Activated CD4-positive, CD25-positive, alpha-beta regulatory T cell treated with anti-CD3 and anti-CD28 coated beads, Interleukin-2, amount 50 U/mL, for 72 hours (primary cell): ENCODE results near the gene PGGHG.

Experiments
- DNase-seq: peaks from one replicate; pipeline ENCODE4 v3.0.0; 2021

Gene PGGHG

DNA sequence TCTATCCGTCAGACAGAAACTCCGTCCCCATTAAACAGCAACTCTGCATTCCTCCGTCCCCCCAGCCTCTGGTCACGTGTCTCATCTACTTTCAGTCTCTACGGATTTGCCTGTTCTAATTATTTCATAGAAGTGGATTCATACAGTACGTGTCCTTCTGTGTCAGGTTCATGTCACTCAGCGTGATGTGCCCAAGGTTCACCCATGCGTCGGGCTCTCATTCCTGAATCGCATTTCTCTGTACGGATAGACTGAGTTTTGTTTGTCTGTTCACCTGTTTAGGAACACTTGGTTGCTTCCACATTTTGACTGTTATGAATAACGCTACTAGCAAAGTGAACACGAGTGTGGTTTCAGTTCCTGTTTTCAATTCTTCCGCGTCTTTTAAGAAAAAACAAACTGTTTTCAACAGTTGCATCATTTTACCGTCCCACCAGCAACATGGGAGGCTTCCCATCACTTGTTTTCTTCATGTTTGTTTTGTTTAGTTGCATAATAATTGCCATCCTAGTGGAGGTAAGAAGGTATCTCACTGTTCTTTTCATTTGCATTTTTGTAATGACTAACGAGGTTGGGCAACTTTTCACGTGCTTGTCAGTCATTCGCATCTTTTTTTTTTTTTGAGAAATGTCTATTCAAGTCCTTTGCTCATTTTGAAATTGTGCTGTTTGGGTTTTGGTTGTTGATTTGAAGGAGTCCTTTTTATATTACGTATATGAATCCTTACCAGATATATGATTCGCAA, 19.6 kb upstream of the PGGHG start:
- peak; percentile 46 for DNase-seq

DNA sequence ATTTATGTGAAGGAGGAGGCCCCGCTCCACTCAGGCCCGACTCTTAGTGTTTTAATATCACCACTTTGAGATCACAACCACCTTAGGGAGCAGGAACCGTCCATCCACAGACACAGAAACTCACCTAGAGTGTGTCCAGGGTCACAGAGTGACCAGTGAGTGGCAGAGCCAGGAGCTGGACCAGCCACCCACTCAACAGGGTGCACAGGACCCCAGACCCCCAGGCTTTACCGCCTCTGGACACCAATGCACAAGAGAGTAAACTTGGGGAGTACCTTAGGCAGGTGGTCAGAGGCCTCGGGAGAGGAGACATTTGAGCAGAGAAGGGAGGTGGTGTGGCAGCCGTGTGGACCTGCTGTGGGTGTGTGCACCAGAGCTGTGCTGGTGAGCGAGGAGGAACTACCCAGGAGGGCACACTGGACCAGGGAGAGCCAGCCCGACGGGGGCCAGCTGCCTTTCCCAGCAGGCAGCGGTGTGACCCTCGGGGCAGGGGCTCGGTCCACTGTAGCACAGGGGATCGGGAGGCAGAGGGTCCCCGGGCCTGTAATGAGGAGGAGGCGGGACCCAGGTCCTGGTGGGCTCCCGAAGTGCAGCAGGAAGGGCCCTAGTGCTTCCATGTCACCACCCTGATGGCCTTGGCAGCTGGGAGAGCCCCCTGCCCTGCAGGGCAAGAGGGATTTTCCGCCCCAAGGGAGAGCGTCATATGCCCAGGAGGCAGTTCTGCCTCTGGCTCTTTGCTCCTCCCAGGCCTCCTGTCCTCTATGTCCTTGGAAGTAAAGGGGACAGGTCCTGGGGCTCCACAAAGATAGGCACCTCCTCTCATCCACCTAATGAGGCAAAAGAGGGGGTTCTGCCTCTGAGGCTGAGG, 18.2 kb upstream of the PGGHG start:
- DNase-seq: no peak

DNA sequence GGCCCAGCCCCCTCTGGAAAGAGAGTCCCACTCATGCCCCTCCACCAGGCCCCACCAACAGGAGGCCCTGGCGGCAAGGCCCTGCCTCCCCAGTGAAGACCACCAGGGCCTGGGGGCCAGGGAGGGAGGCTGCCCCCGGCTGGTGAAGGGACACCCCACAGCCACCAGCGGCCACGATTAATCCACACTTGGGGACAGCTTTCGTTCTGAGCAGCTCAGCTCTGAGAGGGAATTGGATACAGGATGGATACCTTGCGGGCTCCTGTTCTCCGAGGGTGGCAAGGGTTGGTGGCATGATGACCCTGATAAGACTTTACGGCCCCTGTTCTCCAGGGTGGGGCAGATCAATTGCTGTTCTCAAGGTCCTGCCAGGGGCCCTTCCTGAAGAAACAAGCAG, 17.6 kb upstream of the PGGHG start:
- DNase-seq: peak; percentile 30

DNA sequence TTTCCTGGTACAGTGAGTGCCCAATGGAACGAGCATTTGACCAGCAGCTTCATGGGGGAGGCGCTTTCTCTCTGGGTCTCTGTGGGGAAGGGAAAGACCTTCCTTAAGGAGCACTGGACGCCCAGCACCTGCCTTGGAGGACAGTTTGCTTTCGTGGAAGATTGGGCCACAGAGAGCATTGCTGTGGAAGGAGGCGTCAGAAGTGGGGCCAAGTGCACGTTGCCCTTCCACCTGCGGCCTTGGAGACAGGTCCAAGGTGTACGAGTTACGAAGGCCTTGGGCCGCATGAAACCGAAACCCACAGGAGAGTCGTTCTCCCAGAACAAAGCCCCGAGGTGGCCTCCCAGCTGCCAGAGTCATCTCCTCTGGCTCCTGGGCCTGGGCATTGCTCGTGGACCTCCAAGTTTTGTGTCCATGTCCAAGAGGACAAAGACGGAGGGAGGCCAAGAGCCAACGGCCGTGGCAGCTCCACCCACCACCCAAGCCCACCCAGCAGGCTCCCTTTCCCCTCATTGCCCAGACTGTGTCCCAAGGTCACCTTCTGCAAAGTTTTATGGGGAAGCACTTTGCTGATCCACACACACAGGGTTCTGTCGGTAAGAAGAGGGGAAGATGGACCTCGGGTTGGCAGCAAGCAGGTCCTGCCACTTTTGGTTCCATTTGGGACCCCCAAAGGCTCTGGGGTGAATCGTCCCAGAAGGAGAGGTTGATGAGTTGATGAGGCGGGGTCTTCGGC, 16.6 kb upstream of the PGGHG start:
- DNase-seq: peak; percentile 28

DNA sequence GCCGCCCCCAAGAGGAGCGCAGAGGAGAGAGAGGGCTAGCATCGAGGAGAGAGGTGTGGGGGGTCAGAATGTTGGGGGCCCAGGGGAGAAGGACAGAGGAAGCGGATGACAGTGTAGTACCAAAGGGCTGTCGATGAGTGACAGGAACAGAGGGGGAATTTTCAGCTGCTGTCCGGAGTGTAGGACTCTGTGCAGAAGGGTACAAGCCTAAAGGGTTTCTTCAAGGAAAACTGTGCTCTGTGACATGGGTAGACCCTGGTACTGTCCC, 16.1 kb upstream of the PGGHG start:
- no peak for DNase-seq

DNA sequence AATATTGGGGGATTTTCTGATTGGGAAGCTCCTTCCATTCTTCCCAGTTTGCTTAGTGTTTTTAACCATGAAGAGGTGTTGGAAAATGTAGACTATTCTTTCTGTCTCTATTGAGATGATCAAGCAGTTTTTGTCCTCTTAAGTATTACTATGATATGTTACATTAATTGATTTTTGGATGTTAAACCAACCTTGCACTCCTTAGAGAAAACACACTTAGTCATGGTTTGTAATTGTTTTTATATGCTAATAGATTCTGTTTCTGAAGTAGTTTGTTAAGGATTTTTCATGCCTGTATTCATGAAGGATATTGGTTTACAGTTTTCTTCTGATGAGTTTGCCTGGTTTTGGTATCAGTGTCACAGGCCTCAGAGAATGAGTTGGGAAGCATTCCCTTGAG, 12.7 kb upstream of the PGGHG start:
- DNase-seq: no peak

DNA sequence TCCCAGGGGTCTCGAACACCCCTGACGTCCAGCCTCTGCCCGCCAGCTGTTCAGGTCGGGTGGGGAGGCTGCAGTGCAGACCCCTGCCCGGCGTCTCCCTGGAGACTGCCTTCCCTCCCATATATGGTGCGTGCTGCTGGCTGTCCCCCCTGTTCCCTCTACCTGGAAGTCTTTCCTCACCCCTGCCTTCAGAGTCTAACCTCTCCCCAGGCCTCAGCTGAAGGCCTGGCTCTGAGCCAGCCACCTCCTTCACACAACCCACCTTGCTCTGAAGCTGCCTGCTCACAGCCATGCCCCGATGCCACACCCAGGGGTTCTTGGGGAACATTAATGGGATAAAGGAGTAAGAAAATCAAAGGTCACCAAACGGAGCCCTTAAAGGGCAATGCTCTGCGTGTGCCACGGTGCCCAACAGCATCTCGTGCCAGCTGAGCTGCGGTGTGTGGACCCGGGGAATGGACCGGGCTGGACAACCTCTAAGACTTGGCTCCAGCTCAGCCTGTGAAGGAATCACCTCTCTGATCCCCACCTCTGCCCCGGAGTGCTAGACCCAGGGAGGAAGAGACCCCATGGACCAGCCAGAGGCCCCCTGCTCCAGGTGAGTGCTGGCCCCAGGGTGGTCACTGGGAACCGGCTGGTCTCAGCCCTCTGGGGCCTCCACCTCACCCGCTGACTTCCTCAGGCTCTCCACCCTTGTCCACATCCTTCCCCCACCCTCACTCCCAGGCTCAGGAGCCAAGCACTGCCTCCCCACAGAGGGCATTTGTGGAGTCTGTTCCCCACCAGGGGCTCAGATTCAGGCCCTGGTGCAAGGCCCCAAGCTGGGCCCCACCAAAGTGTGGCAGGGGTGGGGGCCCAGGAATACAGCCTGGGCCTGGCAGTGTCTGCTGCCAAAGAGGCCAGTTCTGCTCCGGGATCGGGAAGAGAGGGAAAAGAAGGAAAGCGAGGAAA, 10.7 kb upstream of the PGGHG start, which contains the start of gene NLRP6:
Gene NLRP6 (plus strand): TSS at position 407 of the 951 bp plus-strand sequence. CDS start 163 bp downstream, at position 570.
- DNase-seq: peak; percentile 28

DNA sequence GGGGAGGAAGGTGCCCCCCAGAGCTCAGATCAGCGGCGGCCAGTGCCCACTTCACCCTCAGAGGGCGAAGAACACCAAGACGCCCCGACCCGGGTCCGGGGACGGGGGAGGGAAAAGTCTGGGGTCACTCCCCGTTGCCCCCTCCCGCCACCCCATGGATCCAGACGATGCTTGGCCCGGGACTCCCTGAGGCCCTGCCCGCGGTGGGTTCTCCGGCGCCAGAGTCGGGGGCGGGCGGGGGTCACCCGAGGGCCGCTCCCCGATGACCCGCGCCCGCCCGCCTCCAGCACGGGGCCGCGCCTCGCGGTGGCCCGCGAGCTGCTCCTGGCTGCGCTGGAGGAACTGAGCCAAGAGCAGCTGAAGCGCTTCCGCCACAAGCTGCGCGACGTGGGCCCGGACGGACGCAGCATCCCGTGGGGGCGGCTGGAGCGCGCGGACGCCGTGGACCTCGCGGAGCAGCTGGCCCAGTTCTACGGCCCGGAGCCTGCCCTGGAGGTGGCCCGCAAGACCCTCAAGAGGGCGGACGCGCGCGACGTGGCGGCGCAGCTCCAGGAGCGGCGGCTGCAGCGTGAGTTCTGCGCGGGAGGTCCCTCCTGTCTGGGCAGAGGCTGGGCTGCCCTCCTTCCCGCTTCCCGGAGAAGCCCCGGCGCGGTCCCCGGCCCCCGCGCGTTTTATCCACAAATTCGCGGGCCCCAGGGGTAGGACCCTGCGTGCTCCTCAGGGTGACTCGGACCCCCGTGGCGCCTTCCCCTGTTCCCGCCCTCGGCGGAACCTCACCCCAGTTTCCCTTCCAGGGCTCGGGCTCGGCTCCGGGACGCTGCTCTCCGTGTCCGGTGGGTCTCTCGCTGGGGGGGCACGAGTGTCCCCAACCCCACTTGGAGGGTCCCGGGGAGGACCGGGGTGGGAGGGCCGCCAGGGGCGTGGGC, 9.6 kb upstream of the PGGHG start:
- peak; percentile 37 for DNase-seq

DNA sequence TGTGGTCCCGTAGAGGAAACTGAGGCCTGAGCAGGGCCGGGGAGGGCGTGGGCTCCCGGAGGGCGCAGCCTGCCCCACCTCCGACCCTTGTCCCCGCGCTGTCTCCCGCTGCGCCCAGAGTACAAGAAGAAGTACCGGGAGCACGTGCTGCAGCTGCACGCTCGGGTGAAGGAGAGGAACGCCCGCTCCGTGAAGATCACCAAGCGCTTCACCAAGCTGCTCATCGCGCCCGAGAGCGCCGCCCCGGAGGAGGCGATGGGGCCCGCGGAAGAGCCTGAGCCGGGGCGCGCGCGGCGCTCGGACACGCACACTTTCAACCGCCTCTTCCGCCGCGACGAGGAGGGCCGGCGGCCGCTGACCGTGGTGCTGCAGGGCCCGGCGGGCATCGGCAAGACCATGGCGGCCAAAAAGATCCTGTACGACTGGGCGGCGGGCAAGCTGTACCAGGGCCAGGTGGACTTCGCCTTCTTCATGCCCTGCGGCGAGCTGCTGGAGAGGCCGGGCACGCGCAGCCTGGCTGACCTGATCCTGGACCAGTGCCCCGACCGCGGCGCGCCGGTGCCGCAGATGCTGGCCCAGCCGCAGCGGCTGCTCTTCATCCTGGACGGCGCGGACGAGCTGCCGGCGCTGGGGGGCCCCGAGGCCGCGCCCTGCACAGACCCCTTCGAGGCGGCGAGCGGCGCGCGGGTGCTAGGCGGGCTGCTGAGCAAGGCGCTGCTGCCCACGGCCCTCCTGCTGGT, 8.8 kb upstream of the PGGHG start:
- peak; percentile 36 for DNase-seq

DNA sequence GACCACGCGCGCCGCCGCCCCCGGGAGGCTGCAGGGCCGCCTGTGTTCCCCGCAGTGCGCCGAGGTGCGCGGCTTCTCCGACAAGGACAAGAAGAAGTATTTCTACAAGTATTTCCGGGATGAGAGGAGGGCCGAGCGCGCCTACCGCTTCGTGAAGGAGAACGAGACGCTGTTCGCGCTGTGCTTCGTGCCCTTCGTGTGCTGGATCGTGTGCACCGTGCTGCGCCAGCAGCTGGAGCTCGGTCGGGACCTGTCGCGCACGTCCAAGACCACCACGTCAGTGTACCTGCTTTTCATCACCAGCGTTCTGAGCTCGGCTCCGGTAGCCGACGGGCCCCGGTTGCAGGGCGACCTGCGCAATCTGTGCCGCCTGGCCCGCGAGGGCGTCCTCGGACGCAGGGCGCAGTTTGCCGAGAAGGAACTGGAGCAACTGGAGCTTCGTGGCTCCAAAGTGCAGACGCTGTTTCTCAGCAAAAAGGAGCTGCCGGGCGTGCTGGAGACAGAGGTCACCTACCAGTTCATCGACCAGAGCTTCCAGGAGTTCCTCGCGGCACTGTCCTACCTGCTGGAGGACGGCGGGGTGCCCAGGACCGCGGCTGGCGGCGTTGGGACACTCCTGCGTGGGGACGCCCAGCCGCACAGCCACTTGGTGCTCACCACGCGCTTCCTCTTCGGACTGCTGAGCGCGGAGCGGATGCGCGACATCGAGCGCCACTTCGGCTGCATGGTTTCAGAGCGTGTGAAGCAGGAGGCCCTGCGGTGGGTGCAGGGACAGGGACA, 8.0 kb upstream of the PGGHG start:
- DNase-seq: peak; percentile 45

DNA sequence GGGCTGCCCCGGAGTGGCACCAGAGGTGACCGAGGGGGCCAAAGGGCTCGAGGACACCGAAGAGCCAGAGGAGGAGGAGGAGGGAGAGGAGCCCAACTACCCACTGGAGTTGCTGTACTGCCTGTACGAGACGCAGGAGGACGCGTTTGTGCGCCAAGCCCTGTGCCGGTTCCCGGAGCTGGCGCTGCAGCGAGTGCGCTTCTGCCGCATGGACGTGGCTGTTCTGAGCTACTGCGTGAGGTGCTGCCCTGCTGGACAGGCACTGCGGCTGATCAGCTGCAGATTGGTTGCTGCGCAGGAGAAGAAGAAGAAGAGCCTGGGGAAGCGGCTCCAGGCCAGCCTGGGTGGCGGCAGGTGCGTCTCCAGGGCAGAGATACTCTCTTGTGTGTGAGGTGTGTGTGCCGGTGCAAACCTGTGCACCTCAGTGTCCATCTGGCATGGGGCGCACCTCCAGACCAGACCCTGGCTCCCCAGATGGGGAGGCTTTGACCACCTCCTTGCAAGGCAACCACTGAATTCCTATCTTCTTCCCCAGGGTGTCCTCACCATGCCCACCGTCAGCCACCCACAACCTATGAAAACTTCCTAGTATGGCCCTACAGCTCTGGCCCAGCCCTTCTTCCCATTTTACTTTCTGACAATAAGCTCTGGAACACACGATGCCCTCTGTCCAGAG, 7.3 kb upstream of the PGGHG start:
- DNase-seq: peak; percentile 37

DNA sequence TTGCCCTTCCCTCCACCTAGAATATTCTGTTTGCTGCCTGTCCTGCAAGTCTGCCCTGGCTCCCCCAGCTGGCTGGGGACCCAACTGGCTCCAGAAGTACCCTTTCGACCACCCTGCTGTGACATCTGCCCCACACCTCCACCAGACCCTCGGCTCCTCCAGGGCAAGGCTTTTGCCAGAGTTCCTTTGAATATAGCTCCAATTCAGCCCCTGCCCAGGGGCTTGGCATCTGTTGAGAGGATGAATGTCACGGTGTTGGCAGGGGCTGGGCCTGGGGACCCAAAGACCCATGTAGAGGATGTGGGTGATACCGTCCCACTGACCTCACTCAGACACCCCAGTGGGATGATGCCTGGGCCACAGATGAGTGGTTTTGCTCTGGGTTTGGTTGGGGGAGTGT, 6.8 kb upstream of the PGGHG start:
- DNase-seq: peak; percentile 27

DNA sequence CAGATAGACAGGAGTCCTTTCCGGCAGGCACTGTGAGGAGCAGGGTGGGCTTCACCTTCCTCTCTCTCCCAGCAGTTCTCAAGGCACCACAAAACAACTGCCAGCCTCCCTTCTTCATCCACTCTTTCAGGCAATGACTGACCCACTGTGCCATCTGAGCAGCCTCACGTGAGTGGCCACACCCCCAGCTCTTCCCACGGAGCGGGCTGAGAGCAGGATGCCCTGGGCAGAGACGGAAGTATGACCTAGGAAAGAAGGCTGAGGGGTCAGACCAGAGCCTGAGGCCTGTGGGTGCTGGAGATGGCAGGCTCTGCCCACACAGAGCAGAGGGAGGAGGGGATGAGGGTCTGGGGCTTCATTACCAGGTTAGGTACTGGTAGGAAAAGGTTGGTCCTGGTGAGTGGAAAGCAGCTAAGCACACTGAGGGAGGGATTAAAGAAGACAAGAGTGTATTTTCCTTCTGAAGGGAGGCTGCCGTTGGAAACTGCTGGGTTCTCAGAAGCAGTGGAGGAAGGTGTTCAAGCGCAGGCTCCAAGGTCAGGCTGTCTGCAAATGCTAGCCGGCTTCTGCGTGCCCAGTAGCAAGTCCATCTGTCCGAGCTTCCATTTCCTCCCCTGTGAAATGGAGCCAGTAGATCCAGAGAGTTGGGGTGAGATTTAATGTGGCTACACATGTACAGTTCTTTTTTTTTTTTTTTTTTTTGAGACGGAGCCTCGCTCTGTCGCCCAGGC, 6.1 kb upstream of the PGGHG start:
- no peak for DNase-seq

DNA sequence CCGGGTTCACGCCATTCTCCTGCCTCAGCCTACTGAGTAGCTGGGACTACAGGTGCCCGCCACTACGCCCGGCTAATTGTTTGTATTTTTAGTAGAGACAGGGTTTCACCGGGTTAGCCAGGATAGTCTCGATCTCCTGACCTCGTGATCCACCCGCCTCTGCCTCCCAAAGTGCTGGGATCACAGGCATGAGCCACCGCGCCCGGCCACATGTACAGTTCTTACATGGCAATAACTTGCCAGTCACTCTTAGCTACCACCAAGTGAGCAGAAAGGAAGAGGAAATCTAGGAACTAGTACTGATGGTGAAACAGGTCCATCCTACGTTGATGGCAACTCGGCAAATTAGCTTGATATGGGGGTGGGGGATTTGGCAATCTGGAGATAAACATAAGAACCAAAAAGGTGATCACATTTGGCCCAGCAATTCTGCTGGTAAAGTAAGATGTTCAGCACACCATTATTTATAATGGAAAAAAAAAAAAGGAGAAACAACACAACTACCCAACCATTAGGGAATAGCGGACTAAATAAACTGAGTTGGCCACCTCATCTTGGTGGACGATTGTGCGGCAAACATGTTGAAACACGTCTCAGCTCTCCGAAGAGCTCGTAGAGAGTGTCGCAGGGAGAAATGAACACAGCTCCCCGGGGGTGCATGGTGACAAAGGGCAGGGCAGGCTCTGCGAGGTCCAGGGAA, 5.4 kb upstream of the PGGHG start:
- DNase-seq: peak; percentile 21

DNA sequence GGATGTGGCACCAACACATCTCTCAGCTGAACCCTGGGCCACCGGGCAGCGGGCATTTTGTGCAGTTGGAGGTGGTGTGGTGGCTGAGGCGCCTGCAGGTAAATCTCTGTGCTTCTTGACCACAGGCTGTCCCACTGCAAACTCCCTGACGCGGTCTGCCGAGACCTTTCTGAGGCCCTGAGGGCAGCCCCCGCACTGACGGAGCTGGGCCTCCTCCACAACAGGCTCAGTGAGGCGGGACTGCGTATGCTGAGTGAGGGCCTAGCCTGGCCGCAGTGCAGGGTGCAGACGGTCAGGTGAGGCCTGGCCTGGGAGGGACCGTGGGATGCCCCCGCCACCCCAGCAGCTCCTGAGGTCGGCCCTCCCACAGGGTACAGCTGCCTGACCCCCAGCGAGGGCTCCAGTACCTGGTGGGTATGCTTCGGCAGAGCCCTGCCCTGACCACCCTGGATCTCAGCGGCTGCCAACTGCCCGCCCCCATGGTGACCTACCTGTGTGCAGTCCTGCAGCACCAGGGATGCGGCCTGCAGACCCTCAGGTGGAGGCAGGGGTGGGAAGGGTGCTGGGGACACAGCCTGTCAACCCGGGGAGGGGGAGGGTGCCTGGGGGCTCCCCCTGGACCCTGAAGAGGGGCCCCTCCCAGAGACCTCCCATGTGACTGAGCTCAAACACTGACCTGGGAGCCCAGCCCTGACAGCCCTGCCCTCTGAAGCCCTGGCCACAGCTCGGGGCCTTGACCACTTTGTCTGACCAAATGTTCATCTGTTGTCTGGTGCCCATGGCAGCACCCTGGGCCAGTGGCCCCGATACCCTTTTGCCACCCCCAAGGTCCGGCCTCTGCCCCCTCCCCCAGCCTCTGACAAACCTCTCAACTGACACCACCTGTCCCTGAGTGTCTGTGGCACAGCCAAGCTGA, 4.6 kb upstream of the PGGHG start:
- DNase-seq: peak; percentile 28

DNA sequence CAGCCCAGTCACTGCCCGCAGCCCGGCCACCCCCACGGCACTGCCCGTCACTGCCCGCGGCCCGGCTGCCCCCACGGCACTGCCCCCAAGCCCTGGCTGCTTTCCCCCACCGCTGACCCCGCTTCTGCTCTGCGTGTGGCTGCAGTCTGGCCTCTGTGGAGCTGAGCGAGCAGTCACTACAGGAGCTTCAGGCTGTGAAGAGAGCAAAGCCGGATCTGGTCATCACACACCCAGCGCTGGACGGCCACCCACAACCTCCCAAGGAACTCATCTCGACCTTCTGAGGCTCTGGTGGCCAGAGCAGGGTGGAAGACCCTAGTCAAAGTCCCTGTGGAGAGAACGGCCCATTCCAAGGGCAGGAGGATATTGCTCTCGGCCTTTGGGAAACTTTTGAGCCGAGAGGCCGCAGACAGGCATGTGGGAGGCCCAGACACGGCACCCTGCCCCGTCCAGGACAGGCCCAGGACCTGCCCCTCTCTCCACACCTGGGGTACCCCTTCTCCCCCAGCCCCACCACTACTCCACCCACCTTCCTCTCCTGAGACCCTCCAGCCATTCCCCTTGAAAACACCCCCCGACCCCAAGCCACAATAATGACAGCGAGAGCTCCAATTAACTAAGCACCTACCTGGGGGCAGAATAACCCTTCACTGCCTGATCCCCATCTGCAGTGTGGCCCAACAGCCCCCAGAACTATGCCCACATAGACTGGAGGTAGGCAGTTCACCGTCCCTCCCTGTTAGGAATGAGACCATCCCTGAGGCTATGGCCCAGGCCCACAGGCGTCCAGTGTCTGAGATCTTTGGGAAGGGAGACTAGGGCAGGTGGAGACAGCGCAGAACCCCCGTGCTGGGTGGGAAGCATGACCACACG, 3.7 kb upstream of the PGGHG start:
- DNase-seq: peak; percentile 26
